C1 segment of cervical spinal cord (tissue), 14 donors: ENCODE results near the gene STOX2.
"Not testable (repeated sequence)": the region's sequence is repeated elsewhere in the genome, so short reads cannot be mapped to it uniquely, and the experiment has no call there.

Experiments
- DNase-seq, 14 donors: peaks; one replicate each; lab custom pipeline; 2025; lab: John Stamatoyannopoulos, UW

The STOX2 gene

GRCh38 chr4:184019667-184020623 is 114.8 kb downstream of the STOX2 start:
- no peak for DNase-seq

DNA sequence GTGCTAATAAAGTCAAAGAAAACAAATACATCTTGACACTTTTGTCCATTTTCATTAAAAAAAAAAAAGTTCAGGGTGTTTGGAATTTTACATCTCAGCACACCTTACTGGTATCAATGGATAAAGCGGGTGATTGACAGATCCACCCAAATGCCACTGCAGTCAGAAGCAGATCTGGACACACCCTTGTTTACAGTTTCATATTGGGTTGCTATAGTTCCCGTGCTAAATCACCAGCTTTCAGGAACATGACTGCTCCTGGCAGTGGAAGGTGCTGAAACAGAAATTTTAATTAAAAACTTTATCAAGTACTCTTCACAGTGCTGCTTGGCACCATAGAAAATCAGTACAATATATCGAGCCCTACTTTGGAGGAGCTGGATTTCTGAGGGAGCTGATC is 116.3 kb downstream of the STOX2 start:
- DNase-seq: no peak

DNA sequence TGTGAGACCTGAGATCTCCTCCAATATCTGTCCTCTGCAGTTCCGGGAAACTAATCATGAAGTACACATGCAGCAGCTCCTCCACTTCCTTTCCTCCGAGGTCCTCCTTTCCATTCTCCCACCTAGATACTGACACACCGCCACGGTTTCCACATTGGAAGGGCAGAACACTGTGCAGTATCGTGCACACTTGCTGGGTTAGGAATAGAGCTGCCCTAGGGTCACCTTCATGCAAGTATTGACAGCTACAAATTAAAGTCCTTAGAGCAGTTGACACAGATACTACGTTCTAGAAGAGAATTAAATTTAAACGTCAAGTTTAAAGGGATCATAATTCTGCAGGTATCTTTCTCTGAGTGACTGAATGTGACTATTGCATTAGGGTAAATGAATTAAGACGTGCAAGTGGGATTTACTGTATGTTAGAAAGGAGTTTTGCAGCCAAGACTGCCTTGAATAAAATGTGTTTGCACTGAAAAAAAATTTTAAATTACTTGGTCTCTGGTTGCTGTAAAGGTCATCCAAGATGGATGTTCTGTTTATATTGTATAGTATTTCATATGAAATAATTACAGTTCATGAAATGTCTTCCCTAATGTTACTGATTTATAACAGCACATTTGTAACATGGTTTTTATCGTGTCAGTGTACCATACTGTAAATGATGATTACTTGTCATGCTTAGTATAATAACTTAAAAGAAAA is 117.7 kb downstream of the STOX2 start:
- DNase-seq: no peak

GRCh38 chr4:184024637-184025036 is 119.5 kb downstream of the STOX2 start:
- no peak for DNase-seq

GRCh38 chr4:184028561-184029374 is 123.7 kb downstream of the STOX2 start:
- DNase-seq: no peak

DNA sequence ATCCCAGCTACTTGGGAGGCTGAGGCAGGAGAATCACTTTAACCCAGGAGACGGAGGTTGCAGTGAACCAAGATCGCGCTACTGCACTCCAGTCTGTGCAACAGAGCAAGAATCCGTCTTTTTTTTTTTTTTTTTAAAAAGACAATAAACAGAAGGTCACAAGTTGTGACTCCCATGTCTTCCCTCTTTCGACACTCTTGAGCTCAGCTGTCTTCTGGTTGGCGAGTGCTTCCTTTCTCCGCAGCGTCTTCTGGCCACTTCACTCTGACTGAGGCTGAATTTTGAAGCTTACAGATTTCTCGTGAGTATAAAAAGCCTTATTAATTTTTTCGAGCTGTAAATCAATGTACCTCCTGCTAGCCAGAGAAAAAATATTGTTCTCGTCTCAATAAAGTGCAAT is 124.9 kb downstream of the STOX2 start:
- DNase-seq: no peak

DNA sequence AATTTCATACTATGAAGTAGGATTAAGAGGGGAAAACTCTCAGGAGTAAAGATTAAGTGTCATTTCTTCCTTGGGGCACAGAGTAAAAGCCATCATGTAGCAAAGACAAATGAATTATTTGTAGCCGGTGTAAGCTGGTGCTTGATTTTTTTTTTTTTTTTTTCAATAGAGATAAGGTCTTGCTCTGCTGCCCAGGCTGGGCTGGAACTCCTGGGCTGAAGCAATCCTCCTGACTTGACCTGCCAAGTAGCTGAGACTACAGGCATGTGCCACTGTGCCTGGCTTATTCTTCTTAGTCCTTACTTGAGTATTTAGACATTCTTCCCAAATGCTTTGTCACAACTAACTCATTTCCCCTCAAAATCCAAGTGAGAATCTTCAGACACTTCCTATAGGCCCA is 125.7 kb downstream of the STOX2 start:
- DNase-seq: no peak

- no peak for DNase-seq
Observed at GRCh38 chr4:184032091-184032490, 127.0 kb downstream of the STOX2 start.

DNA sequence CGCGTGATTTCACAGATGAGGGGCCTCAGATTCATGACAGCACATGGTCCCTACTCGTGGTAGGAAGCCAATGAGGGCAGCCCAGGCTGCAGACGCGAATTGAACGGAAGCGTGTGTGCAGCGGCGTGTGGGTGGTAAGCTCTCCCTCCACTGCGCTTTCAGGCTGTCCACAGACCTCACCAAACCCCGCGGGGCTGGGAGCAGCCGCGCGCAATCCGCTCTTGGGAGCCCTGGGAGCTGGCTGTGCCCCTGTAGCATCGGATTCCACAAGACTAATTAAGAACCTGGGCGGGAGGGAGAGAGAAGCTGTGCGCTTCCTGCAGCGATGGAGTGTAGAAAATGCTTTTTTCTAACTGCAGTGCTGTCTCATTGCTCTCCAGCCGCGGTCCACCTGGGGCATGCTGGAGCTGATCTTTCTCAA is 134.9 kb downstream of the STOX2 start:
- DNase-seq: no peak

GRCh38 chr4:184041156-184041555 is 136.0 kb downstream of the STOX2 start:
- no peak for DNase-seq

GRCh38 chr4:184046148-184046547 is 141.0 kb downstream of the STOX2 start:
- DNase-seq: no peak

DNA sequence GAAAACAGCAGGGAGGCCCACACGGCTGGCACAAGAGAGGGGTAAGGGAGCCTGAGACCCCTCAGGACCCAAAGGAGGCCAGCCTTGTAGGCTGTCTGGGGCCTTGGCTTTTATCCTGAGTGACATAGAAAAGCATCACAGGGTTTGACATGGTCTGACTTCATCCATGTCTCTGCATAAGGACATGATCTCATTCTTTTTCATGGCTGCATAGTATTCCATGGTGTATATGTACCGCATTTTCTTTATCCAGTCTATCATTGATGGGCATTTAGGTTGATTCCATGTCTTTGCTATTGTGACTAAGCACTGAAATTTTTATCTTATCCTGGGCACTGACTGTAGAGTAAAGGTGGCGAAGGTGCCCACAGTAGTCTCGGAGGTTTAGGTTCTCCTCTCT is 146.2 kb downstream of the STOX2 start:
- not testable (repeated sequence) for DNase-seq

DNA sequence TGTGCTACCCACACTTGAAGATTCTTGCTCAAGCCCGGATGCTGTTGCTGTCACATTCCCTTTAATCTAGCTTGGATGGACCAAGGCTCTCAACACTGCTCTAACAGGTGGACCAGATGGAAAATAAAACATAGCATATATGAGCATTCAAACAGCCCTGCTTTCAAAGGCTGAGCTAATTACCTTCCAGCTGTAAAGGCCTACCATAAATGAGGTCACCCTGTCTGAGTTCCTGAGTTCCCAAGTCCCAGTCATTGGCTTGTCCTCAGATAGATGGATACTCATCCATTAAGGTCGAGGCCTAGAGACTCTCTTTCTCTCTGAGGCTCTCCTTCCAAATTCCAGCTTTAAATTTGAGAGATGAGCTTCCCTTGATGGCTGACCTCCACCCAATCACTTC is 147.5 kb downstream of the STOX2 start:
- no peak for DNase-seq

GRCh38 chr4:184053434-184053833 is 148.3 kb downstream of the STOX2 start:
- no peak for DNase-seq

DNA sequence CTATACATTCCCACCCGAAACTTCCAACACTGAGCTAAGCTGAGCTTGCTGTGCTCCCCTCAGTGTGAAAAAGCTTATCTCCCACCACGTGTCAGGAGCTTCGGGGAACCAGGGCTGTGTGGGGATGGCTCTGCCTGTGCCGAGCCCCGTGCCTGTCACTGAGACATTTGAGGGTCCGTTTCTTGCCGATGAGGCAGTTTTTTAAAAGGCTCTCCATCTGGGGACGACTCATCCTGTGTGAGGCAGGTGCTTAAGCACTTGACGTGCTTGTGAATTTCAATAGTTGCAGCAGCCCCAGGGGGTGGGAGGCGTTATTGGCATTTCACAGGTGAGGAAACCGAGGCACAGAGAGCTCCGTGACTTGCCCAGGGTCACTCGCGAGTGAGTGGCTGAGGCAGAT is 151.8 kb downstream of the STOX2 start:
- DNase-seq: no peak

- DNase-seq: no peak
Observed at GRCh38 chr4:184058026-184058425, 152.9 kb downstream of the STOX2 start.

DNA sequence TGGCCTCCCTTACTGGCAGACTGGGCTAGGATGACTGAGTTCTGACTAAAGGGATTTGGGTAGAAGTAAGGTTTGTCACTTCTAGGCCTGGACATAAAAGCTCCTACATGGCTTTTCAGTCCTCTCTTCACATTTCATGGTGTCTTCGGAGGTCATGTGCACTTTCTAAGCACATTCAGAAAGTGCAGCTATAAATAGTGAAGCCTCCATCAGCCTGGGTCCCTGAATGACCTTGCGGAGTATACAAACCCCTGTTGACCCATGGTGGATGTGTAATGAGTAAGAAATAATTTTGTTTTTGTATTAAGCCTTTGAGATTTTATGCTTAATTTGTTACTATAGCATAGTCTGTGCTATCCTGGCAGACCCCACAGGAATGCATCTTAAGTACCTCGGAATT is 154.0 kb downstream of the STOX2 start:
- DNase-seq: no peak

DNA sequence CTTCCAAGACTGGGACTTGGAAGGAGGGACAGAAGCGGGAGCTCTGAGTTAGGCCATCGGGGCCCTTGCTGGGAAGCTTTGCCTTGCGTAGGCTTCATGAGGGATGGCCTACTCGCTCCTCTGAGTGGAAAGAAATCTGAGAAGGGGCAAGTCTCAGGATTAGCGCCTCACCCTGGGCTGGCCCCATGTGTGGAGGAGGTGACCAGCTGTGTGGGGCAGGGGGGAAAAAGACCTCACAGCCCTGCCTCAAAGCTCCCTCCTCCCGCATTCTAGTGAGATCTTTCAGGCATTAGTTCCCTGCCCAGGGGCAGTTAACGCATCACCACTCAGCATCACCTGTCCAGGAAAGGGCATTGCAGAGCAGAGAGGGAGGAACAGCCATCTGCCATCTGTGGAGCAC is 156.5 kb downstream of the STOX2 start:
- DNase-seq: no peak

GRCh38 chr4:184062769-184063168 is 157.7 kb downstream of the STOX2 start:
- DNase-seq: no peak

- DNase-seq: no peak
Observed at GRCh38 chr4:184064877-184065276, 159.8 kb downstream of the STOX2 start.

DNA sequence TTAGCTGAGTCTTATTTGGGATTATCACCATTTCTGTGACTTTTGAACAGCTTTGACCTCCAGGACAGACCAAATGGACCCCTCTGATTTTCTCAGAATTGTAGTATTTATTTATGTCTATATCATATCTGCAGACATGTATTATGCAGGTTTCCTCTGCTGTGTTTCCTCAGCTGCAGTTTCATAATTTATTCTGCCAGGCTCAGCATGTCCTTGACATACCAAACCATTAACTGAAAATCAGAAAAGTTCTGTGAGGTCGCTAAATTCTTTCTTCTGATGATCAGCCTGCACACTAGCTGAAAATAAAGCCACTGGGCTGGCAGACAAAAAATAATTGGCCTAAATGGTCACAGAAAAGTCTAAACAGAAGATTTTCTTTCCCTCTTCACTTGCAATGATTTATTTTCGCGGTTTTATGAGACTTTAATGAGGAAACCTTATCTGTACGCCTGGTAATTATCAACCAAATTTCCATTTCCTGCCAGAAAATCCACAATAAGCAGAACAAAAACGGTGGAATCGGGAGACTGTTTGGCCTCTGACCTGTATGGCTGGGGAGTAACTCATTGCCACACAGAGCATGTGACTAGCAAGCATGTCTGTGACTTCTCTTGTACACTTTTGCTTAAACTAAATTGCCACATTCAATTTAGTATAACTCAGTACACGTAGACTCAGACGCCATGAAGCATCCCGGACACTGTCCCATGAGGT is 161.6 kb downstream of the STOX2 start:
- DNase-seq: no peak
